Gastrocnemius medialis (tissue), 4 donors: ENCODE measurements around the gene R3HCC1L.

Experiments
- POLR2A ChIP-seq, 2 donors: fragments of 450-650 bp; IDR thresholded peaks; one replicate each; pipeline ENCODE4 v1.6.1; 2017; ENCODE audit warnings: antibody characterized with exemption in 2 of 2, mild to moderate bottlenecking in 2 of 2, moderate library complexity in 2 of 2
- TF ChIP-seq, protein P1 (sequence below), 5 experiments: fragments of 450-650 bp in 3 of 5; fragments of 200-600 bp in 2 of 5; sonication (generic) in 2 of 5; IDR thresholded peaks in 4 of 5; conservative IDR thresholded peaks in 1 of 5; 1 replicate in 4 of 5; 2 replicates in 1 of 5; pipeline ENCODE4 v1.5.1; 2016 to 2019; ENCODE audit warnings: antibody characterized with exemption in 5 of 5, mild to moderate bottlenecking in 3 of 5, moderate library complexity in 3 of 5

DNA sequence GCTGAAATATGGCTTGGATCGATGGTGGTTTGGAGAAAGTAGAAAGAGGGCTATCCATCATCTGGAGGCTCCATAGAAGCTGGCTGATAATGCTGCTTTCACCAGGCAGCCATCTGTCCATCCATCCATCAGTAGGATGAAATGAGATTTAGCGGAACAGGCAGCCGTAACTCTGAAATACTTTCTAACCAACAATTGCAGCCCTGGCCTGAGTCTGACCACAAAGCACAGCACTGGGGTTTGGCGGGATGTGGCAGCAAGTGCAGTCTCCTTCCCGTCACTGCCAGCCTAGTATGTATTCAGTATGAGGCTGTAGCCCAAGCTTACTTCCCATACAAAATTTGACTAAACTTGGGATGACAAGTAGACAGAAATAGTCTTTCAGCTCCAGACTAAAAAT lies 38.0 kb downstream of the R3HCC1L start:
- no peak for TF ChIP-seq POLR2A (IDR thresholded peaks at IDR 0.05)
- TF ChIP-seq, protein P1, sequence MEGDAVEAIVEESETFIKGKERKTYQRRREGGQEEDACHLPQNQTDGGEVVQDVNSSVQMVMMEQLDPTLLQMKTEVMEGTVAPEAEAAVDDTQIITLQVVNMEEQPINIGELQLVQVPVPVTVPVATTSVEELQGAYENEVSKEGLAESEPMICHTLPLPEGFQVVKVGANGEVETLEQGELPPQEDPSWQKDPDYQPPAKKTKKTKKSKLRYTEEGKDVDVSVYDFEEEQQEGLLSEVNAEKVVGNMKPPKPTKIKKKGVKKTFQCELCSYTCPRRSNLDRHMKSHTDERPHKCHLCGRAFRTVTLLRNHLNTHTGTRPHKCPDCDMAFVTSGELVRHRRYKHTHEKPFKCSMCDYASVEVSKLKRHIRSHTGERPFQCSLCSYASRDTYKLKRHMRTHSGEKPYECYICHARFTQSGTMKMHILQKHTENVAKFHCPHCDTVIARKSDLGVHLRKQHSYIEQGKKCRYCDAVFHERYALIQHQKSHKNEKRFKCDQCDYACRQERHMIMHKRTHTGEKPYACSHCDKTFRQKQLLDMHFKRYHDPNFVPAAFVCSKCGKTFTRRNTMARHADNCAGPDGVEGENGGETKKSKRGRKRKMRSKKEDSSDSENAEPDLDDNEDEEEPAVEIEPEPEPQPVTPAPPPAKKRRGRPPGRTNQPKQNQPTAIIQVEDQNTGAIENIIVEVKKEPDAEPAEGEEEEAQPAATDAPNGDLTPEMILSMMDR (IDR thresholded peaks at IDR 0.05 in 4 of 5, conservative IDR thresholded peaks at IDR 0.05 in 1 of 5) = no peak
